Aorta (tissue), 5 donors: ENCODE measurements around the gene CRTC1. TPM values are rescaled to one million over a fixed set of nuclear protein-coding genes. Genes with fewer than 3 reads are reported as not detected.
A peak's percentile ranks its signal among the peaks of the same experiment; 100 is the strongest.
"Not testable (repeated sequence)": the region's sequence is repeated elsewhere in the genome, so short reads cannot be mapped to it uniquely, and the experiment has no call there.

Source experiments
- ATAC-seq: fragments of 200-7000 bp; cut with Tn5 transposase; one replicate; pipeline ENCODE4 v1.9.1; 2022; ENCODE audit warnings: moderate library complexity; ENCODE audit not compliant: low FRiP score
- DNase-seq, 2 donors: peaks; one replicate each; pipeline ENCODE4 v3.0.0-alpha.2; 2020
- H3K27ac ChIP-seq, 2 donors: one replicate each; pipeline ENCODE4 v1.5.1; 2013; ENCODE audit warnings: low read length in 2 of 2, mild to moderate bottlenecking in 2 of 2, moderate library complexity in 2 of 2, control low read depth in 1 of 2, inconsistent platforms in 1 of 2, low read depth in 1 of 2
- H3K27me3 ChIP-seq, 2 donors: one replicate each; pipeline ENCODE4 v1.6.1; 2013; ENCODE audit warnings: control low read depth in 1 of 2, low read length in 1 of 2, mild to moderate bottlenecking in 1 of 2, moderate library complexity in 1 of 2; ENCODE audit not compliant: insufficient read depth in 2 of 2, control insufficient read depth in 1 of 2
- H3K36me3 ChIP-seq, 2 donors: one replicate each; pipeline ENCODE4 v1.6.1; 2013; ENCODE audit warnings: control low read depth in 1 of 2, low read length in 1 of 2, mild to moderate bottlenecking in 1 of 2; ENCODE audit not compliant: insufficient read depth in 2 of 2, control insufficient read depth in 1 of 2
- H3K4me1 ChIP-seq, 2 donors: one replicate each; pipeline ENCODE4 v1.6.1; 2013; ENCODE audit warnings: low read length in 2 of 2, control low read depth in 1 of 2, mild to moderate bottlenecking in 1 of 2, moderate library complexity in 1 of 2; ENCODE audit not compliant: insufficient read depth in 2 of 2, control insufficient read depth in 1 of 2
- H3K4me3 ChIP-seq, 2 donors: one replicate each; pipeline ENCODE4 v1.5.1; 2013; ENCODE audit warnings: low read length in 2 of 2, control low read depth in 1 of 2, mild to moderate bottlenecking in 1 of 2
- H3K9me3 ChIP-seq: one replicate; pipeline ENCODE4 v1.6.1; 2013; ENCODE audit warnings: mild to moderate bottlenecking, low read length; ENCODE audit not compliant: control insufficient read depth
- WGBS, 2 donors: extraction: QIAGEN DNeasy Blood & Tissue Kit; methylation state at CpG; one replicate each; pipeline ENCODE4 v1.1.7; 2013; 5-methylcytosine and 5-hydroxymethylcytosine counted together
- intact Hi-C, 2 donors: fragments of 100-400 bp; cut with DNase I; formaldehyde crosslinking; loops; one replicate each; pipeline versions ENCODE4 v1.14.2 to v1.15.0; 2022
- polyA plus RNA-seq, 2 donors: library from polyadenylated mRNA; stranded (reverse); fragments of 200-250 nt; gene quantifications; one replicate each; pipeline ENCODE4 v1.2.3, GENCODE V29; 2013
- total RNA-seq, 2 donors: library from RNA; stranded (reverse); fragmentation: NEBNext Ultra II Directional; extraction: Animal tissue kit (Norgen Biotek cat#: 25700); gene quantifications; one replicate each; pipeline ENCODE4 v1.2.1, GENCODE V29; 2021
- donor health status: healthy with polysubstance abuse.
- donor health status: Bipolar disorder and iron deficiency.
- donor health status: DM: no; HTN: no; CAD: no.
- donor health status: DM: no; HTN: no; CAD: no.
- donor health status: DM: yes; HTN: yes; CAD: no.

The CRTC1 gene
- total and polyA plus RNA-seq, 4 donors: 3.6 to 16.5 (median 10.7) TPM

- H3K9me3 ChIP-seq: no peaks in the 10 kb centered on the region
- H3K4me3 ChIP-seq: no peak overlapping the region
- DNase-seq: no peak
- WGBS, 2 donors: 91 to 93% methylated on average over 15 of the region's 15 CpGs
- no peaks in the 10 kb centered on the region for H3K36me3 ChIP-seq
- intact Hi-C loops: no loop called here
- peaks cover 0 to 2% of the 10 kb centered on the region in 2 donors for H3K4me1 ChIP-seq
- H3K27me3 ChIP-seq: no peaks in the 10 kb centered on the region
- no peak overlapping the region for H3K27ac ChIP-seq
- ATAC-seq: no peak
These were observed 120.7 kb downstream of the CRTC1 start for GRCh38 chr19:18804139-18804601.

- intact Hi-C loops: no loop called here
- H3K4me1 ChIP-seq: peaks cover 0 to 2% of the 10 kb centered on the region in 2 donors
- no peak for DNase-seq
- ATAC-seq: no peak
- H3K27me3 ChIP-seq: no peaks in the 10 kb centered on the region
- H3K4me3 ChIP-seq: no peak overlapping the region
- no peaks in the 10 kb centered on the region for H3K9me3 ChIP-seq
- H3K27ac ChIP-seq: no peak overlapping the region
- 94 to 95% methylated on average over 8 of the region's 8 CpGs for WGBS, 2 donors
- H3K36me3 ChIP-seq: no peaks in the 10 kb centered on the region
These were observed 121.2 kb downstream of the CRTC1 start for GRCh38 chr19:18804643-18805042.

DNA sequence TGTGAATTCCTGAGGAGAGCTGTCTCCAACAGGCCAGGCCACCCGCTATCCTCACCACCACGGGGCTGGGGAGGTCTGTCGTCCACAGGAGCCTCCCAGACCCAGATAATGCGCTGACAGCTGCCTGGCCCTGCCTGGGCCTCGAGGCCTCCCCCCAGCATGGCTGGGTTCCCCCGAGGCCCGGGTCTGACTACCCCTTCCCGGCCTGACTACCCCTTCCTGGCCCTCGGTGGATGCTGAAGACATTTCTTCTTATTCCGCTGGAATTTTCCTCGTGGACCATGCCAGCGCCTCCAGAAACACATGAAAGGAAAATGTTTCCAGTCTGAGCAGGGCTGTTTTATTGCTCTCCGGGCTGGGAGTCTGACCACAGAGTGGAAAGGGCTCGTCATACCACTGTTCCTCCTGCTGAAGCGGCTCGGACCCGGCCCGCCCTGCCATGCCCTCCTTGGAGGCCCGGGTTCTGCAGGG, 124.4 kb downstream of the CRTC1 start:
- 74 to 80% methylated on average over 19 of the region's 19 CpGs for WGBS, 2 donors
- DNase-seq (peak; percentile 73 to 81), ATAC-seq (peak; percentile 61)
- Histone ChIP-seq H3K27me3 (no peaks in the 10 kb centered on the region), H3K4me1 (peaks cover 0 to 2% of the 10 kb centered on the region in 2 donors), H3K27ac (no peak overlapping the region), H3K9me3 (no peaks in the 10 kb centered on the region), H3K36me3 (no peaks in the 10 kb centered on the region), H3K4me3 (no peak overlapping the region)
- intact Hi-C loops: no loop called here

DNA sequence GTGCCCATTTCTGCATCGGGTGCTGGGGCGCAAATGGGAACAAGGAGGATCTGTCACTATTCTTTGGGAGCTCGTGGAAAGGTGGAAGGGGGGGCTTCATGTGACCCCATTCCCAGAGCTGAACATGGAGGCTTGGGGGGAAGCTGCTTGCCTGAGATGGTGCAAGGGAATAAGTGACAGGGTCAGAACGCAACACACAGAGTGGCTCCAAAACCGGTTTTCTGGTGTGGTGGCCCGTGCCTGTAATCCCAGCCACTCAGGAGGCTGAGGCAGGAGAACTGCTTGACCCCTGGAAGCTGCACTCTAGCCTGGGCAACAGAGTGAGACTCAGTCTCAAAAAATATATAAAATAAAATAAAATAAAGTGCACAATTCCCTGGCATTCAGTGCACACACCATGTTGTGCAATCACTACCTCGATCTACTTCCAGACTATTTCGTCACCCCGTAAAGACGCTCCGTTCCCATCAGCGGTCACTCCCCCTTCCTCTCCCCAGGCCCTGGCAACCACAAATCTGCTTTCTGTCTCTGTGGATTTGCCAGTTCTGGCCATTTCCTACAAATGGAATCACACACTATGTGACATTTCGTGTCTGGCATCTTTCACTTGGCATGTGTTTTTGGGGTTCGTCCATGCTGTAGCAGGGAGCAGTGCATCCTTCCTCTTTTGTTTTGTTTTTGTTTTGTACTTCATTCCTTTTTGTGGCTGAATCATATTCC, 125.8 kb downstream of the CRTC1 start:
- peaks cover 0 to 2% of the 10 kb centered on the region in 2 donors for H3K4me1 ChIP-seq
- no peaks in the 10 kb centered on the region for H3K9me3 ChIP-seq
- WGBS, 2 donors: 31 to 34% methylated on average over 14 of the region's 14 CpGs
- H3K4me3 ChIP-seq: no peak overlapping the region
- intact Hi-C loops: no loop called here
- DNase-seq: peak; percentile 81 to 83
- H3K27ac ChIP-seq: peak overlapping the region in 1 of 2 donors; percentile 37
- H3K36me3 ChIP-seq: no peaks in the 10 kb centered on the region
- ATAC-seq: peak; percentile 85
- H3K27me3 ChIP-seq: no peaks in the 10 kb centered on the region

DNA sequence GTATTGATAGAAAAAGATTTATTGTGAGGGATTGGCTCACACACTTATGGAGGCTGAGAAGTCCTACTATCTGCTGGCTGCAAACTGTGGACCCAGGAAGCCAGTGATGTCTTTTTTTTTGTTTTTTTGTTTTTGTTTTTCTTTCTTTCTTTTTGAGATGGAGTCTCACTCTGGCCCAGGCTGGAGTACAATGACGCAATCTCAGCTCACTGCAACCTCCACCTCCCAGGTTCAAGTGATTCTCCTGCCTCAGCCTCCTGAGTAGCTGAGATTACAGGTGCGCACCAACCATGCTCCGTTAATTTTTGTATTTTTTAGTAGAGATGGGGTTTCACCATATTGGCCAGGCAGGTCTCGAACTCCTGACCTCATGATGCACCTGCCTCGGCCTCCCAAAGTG, 128.2 kb downstream of the CRTC1 start:
- intact Hi-C loops: not testable (repeated sequence)

GRCh38 chr19:18814063-18814462, 130.6 kb downstream of the CRTC1 start:
- H3K27ac ChIP-seq: no peak overlapping the region
- intact Hi-C loops: no loop called here
- no peaks in the 10 kb centered on the region for H3K9me3 ChIP-seq
- DNase-seq (peak; percentile 75 to 83), ATAC-seq (peak; percentile 37)
- no peak overlapping the region for H3K4me3 ChIP-seq
- H3K27me3 ChIP-seq: no peaks in the 10 kb centered on the region
- peaks cover 0 to under 1% of the 10 kb centered on the region in 2 donors for H3K4me1 ChIP-seq
- 7 to 8% methylated on average over 9 of the region's 9 CpGs for whole genome bisulfite sequencing, 2 donors
- no peaks in the 10 kb centered on the region for H3K36me3 ChIP-seq

More for the DNA sequence above, 128.2 kb downstream of the CRTC1 start:
- not testable (repeated sequence) for H3K4me1 ChIP-seq, ATAC-seq, H3K9me3 ChIP-seq, H3K27ac ChIP-seq, H3K4me3 ChIP-seq, DNase-seq, H3K36me3 ChIP-seq, H3K27me3 ChIP-seq
- 99% methylated on average over 5 of the region's 5 CpGs for WGBS, 2 donors

- Histone ChIP-seq H3K27ac (no peak overlapping the region), H3K4me1 (no peaks in the 10 kb centered on the region), H3K36me3 (no peaks in the 10 kb centered on the region), H3K27me3 (no peaks in the 10 kb centered on the region), H3K9me3 (no peaks in the 10 kb centered on the region), H3K4me3 (no peak overlapping the region)
- intact Hi-C loops: no loop called here
- ATAC-seq: no peak
- WGBS, 2 donors: 87 to 88% methylated on average over 5 of the region's 5 CpGs
- no peak for DNase-seq
These were observed 132.2 kb downstream of the CRTC1 start for GRCh38 chr19:18815673-18816072.

DNA sequence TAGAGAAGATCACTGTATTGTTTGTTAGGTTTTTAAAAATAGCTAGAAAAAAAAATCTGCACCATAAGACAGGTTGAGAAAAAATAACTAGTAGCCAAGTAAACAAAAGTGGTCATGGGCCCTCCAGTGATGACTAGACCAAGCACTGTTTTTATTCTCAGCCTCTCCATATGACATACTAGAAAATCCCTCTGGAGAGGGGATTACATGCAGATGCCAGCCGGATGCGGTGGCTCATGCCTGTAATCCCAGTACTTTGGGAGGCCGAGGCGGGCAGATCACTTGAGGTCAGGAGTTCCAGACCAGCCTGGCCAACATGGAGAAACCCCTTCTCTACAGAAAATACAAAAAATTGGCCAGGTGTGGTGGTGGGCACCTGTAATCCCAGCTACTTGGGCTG, 133.2 kb downstream of the CRTC1 start:
- H3K4me1 ChIP-seq, intact Hi-C loops, H3K9me3 ChIP-seq, H3K27me3 ChIP-seq, DNase-seq, H3K36me3 ChIP-seq, H3K27ac ChIP-seq, H3K4me3 ChIP-seq, ATAC-seq: not testable (repeated sequence)
- 96 to 97% methylated on average over 4 of the region's 4 CpGs for WGBS, 2 donors

DNA sequence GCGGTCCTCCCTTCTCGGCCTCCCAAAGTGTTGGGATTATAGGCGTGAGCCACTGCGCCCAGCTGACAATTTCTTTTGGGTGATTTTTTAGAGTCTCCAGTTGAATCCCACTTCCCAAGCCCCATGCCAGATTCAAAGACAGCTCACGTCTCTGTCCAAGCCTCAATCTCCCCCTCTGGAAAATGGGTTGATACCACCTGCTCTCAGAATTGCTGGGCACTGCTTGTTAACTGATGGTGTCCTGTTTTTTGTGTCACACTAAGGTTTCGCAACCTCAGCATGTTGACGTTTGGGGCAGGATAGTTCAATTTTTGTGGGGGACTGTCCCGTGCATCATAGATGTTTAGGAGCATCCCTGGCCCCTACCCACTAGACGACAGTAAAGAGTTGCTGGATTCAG, 134.1 kb downstream of the CRTC1 start:
- Histone ChIP-seq H3K27ac (no peak overlapping the region), H3K4me3 (no peak overlapping the region), H3K4me1 (no peaks in the 10 kb centered on the region), H3K36me3 (no peaks in the 10 kb centered on the region), H3K27me3 (no peaks in the 10 kb centered on the region), H3K9me3 (no peaks in the 10 kb centered on the region)
- intact Hi-C loops: no loop called here
- no peak for DNase-seq
- WGBS, 2 donors: 89% methylated on average over 9 of the region's 9 CpGs
- ATAC-seq: no peak
